COLO668 (cell line): ENCODE measurements around the gene EEF2K.
"Not testable (repeated sequence)": the region's sequence is repeated elsewhere in the genome, so short reads cannot be mapped to it uniquely, and the experiment has no call there.

Experiments
- DNase-seq: peaks from one replicate; lab custom pipeline; 2025; ENCODE audit not compliant: unreplicated experiment; lab: John Stamatoyannopoulos, UW

The EEF2K gene

GRCh38 chr16:22206013-22206841 is at the start of gene EEF2K:
EEF2K (plus strand) TSS chr16:22206278; CDS start chr16:22225730, 19,452 bp downstream.
- peak; percentile 96 for DNase-seq

GRCh38 chr16:22161401-22161800 is 44.7 kb upstream of the EEF2K start:
- no peak for DNase-seq

- DNase-seq: peak; percentile 19
Measured at GRCh38 chr16:22161999-22162655, 44.0 kb upstream of the EEF2K start, which contains the start of gene SDR42E2. SDR42E2 (plus strand) TSS chr16:22162506; CDS start chr16:22165583, 3,077 bp downstream.

GRCh38 chr16:22162656-22163009 is 43.4 kb upstream of the EEF2K start:
- no peak for DNase-seq

- DNase-seq: no peak
Measured at GRCh38 chr16:22163806-22164205, 42.3 kb upstream of the EEF2K start.

GRCh38 chr16:22164482-22164881 is 41.6 kb upstream of the EEF2K start:
- no peak for DNase-seq

- no peak for DNase-seq
Measured at GRCh38 chr16:22165508-22166285, 40.4 kb upstream of the EEF2K start.

GRCh38 chr16:22171953-22172352 is 34.1 kb upstream of the EEF2K start:
- DNase-seq: no peak

- not testable (repeated sequence) for DNase-seq
Measured at GRCh38 chr16:22172642-22173041, 33.4 kb upstream of the EEF2K start.

GRCh38 chr16:22174642-22175041 is 31.4 kb upstream of the EEF2K start:
- DNase-seq: no peak

GRCh38 chr16:22177968-22178930 is 27.8 kb upstream of the EEF2K start:
- DNase-seq: no peak

GRCh38 chr16:22181426-22181825 is 24.7 kb upstream of the EEF2K start:
- no peak for DNase-seq

GRCh38 chr16:22181843-22182242 is 24.2 kb upstream of the EEF2K start:
- DNase-seq: no peak

- no peak for DNase-seq
Measured at GRCh38 chr16:22183335-22183734, 22.7 kb upstream of the EEF2K start.

GRCh38 chr16:22183901-22184614 is 22.0 kb upstream of the EEF2K start:
- peak; percentile 7 for DNase-seq

GRCh38 chr16:22184615-22184968 is 21.5 kb upstream of the EEF2K start:
- no peak for DNase-seq

GRCh38 chr16:22186517-22186916 is 19.6 kb upstream of the EEF2K start:
- DNase-seq: no peak

- DNase-seq: no peak
Measured at GRCh38 chr16:22188267-22188594, 17.8 kb upstream of the EEF2K start.

- peak; percentile 63 for DNase-seq
Measured at GRCh38 chr16:22188595-22189442, 17.3 kb upstream of the EEF2K start.
